Effector CD4-positive, alpha-beta T cell (primary cell): ENCODE measurements around the gene MYH7.

Experiments used
- DNase-seq: peaks from one replicate; pipeline ENCODE4 v3.0.0-alpha.2; 2020

Gene MYH7

GRCh38 chr14:23365732-23366425 lies 69.6 kb downstream of the MYH7 start:
- DNase-seq = no peak

- DNase-seq = no peak
These were observed 70.3 kb downstream of the MYH7 start, which contains the start of gene EFS for GRCh38 chr14:23365036-23365731. Gene EFS (minus strand): TSS chr14:23365172. CDS start chr14:23365025, 147 bp downstream.

- DNase-seq = no peak
These were observed 71.1 kb downstream of the MYH7 start for GRCh38 chr14:23364164-23365035.
